Naive thymus-derived CD4-positive, alpha-beta T cell (primary cell): ENCODE measurements around the gene TOMM40L. TPM values are rescaled to one million over a fixed set of nuclear protein-coding genes. Genes with fewer than 3 reads are reported as not detected.

Experiments used
- ATAC-seq: fragments of 150-1000 bp; cut with Tn5 transposase; 2 replicates; pipeline ENCODE4 v1.10.0; 2021; ENCODE audit warnings: mild to moderate bottlenecking, moderate library complexity
- CTCF ChIA-PET: fragments of 350-600 bp; sonication (Branson Sonifier 250); formaldehyde crosslinking; loops from one replicate; lab custom pipeline; 2021; ENCODE audit warnings: antibody characterized with exemption; lab: Charles Lee
- POLR2A ChIA-PET: fragments of 350-600 bp; sonication (Branson Sonifier 250); formaldehyde crosslinking; loops from one replicate; lab custom pipeline; 2021; ENCODE audit warnings: antibody characterized with exemption, inconsistent platforms; lab: Charles Lee
- DNase-seq, 9 donors: peaks; one replicate each; pipeline versions ENCODE4 v3.0.0 to v3.0.0-alpha.2; 2020 to 2022; ENCODE audit warnings: mixed read lengths in 1 of 9
- H3K27ac ChIP-seq: one replicate; pipeline ENCODE4 v1.7.0; 2013; ENCODE audit warnings: mild to moderate bottlenecking, low read depth, low read length, moderate library complexity
- H3K27me3 ChIP-seq, 2 donors: one replicate each; pipeline ENCODE4 v1.7.0; 2013; ENCODE audit warnings: low read length in 2 of 2, mild to moderate bottlenecking in 2 of 2, moderate library complexity in 2 of 2; ENCODE audit not compliant: control insufficient read depth in 2 of 2, insufficient read depth in 2 of 2
- H3K36me3 ChIP-seq, 3 experiments: 1 replicate in 2 of 3; 2 replicates in 1 of 3; pipeline ENCODE4 v1.7.0; 2013; ENCODE audit warnings: low read length in 3 of 3, mild to moderate bottlenecking in 3 of 3, moderate library complexity in 1 of 3; ENCODE audit not compliant: insufficient read depth in 3 of 3, control insufficient read depth in 2 of 3
- H3K4me1 ChIP-seq, 2 donors: one replicate each; pipeline ENCODE4 v1.7.0; 2013; ENCODE audit warnings: low read length in 2 of 2, mild to moderate bottlenecking in 2 of 2, moderate library complexity in 1 of 2; ENCODE audit not compliant: control insufficient read depth in 2 of 2, insufficient read depth in 2 of 2
- H3K4me3 ChIP-seq: 2 replicates; pipeline ENCODE4 v1.7.0; 2013; ENCODE audit warnings: mild to moderate bottlenecking, low read length
- H3K9me3 ChIP-seq, 3 experiments: 1 replicate in 2 of 3; 2 replicates in 1 of 3; pipeline ENCODE4 v1.7.0; 2013; ENCODE audit warnings: low read length in 3 of 3; ENCODE audit not compliant: control insufficient read depth in 2 of 3
- H3K27ac Mint-ChIP-seq, 9 donors: one replicate each; pipeline ENCODE4 v1.8.0; 2020 to 2022; ENCODE audit warnings: mixed read lengths in 9 of 9, mild to moderate bottlenecking in 8 of 9, moderate library complexity in 5 of 9, inconsistent platforms in 2 of 9
- H3K27me3 Mint-ChIP-seq, 5 donors: one replicate each; pipeline ENCODE4 v1.8.0; 2021 to 2022; ENCODE audit warnings: mixed read lengths in 5 of 5, mild to moderate bottlenecking in 1 of 5
- H3K36me3 Mint-ChIP-seq, 5 donors: one replicate each; pipeline ENCODE4 v1.8.0; 2020 to 2022; ENCODE audit warnings: mixed read lengths in 5 of 5, mild to moderate bottlenecking in 3 of 5, inconsistent platforms in 1 of 5
- H3K4me1 Mint-ChIP-seq, 7 donors: one replicate each; pipeline ENCODE4 v1.8.0; 2020 to 2022; ENCODE audit warnings: mixed read lengths in 7 of 7, mild to moderate bottlenecking in 3 of 7, inconsistent platforms in 1 of 7
- H3K4me3 Mint-ChIP-seq, 10 donors: one replicate each; pipeline ENCODE4 v1.8.0; 2020 to 2022; ENCODE audit warnings: mild to moderate bottlenecking in 10 of 10, mixed read lengths in 10 of 10, moderate library complexity in 6 of 10, inconsistent platforms in 2 of 10
- H3K9me3 Mint-ChIP-seq, 11 donors: one replicate each; pipeline ENCODE4 v1.8.0; 2020 to 2022; ENCODE audit warnings: mixed read lengths in 11 of 11, mild to moderate bottlenecking in 4 of 11, inconsistent platforms in 1 of 11, moderate library complexity in 1 of 11
- intact Hi-C, 2 donors: fragments of 100-400 bp; cut with micrococcal nuclease; formaldehyde crosslinking; loops; one replicate each; pipeline ENCODE4 v1.15.1; 2023
- polyA plus RNA-seq, 2 donors: library from polyadenylated mRNA; unstranded; fragments of 300-500 nt; fragmentation: Illumina TruSeq; gene quantifications; one replicate each; pipeline ENCODE4 v1.2.3, GENCODE V29; 2021
- total RNA-seq, 6 experiments: library from RNA in 5 of 6; stranded (reverse) in 5 of 6; gene quantifications; 1 replicate in 5 of 6; 2 replicates in 1 of 6; pipeline ENCODE4 v1.2.3 and lab custom pipeline; 2021 to 2026

Gene TOMM40L
- total and polyA plus RNA-seq, 7 experiments from 2014 or later = 6.0 to 24.3 (median 10.1) TPM

DNA sequence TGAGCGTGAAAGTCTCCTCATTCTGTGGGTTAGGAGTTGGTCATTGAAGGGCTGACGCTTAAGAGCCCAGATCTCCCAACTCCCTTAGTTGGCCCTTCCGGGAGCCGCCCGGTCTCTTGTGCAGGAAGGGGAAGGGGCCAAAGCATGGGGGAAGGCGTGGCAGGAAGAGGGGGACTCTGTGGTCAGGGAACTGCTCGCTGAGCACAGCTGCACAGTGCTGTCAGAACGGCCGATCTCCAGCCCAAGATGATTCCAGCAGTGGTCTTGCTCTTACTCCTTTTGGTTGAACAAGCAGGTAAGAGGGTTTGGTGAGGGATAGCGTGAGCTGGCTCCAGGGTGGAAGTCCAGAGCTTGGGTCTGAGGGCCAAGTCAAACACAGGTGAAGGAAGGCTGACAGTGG, 10.8 kb upstream of the TOMM40L start, which contains the start of gene FCER1G:
TSS of gene FCER1G (plus strand) at position 220 of the 400 bp plus-strand sequence. CDS start at position 247, 27 bp downstream.
- Histone ChIP-seq H3K36me3 (peaks cover 19 to 48% (median 22%) of the 10 kb centered on the region in 3 experiments), H3K27ac (no peak within 1 kb of the TSS), H3K27me3 (no peaks in the 10 kb centered on the region), H3K4me1 (peaks cover 0 to 39% of the 10 kb centered on the region in 2 donors), H3K4me3 (no peak within 1 kb of the TSS), H3K9me3 (no peaks in the 10 kb centered on the region)
- no peaks in the 10 kb centered on the region for H3K9me3 Mint-ChIP-seq
- intact Hi-C loops = no loop called here
- ATAC-seq (peak; percentile 51), DNase-seq (no peak)
- H3K4me1 Mint-ChIP-seq = peaks cover 32 to 61% (median 50%) of the 10 kb centered on the region in 7 donors
- POLR2A ChIA-PET = interaction anchor here (0.8 to 16.8 kb wide), 4 partner anchors 9 to 585 kb away, joined by 3 to 508 read pairs (median 11); partner anchors contain the start of genes ADAMTS4, NDUFS2 and TOMM40L
- peaks cover 8 to 37% (median 25%) of the 10 kb centered on the region in 5 donors for H3K36me3 Mint-ChIP-seq
- H3K27ac Mint-ChIP-seq = peak within 1 kb of the TSS; percentile 63 to 99 (median 78)
- H3K4me3 Mint-ChIP-seq = peak within 1 kb of the TSS in 7 of 10 donors; percentile 18 to 83 (median 44)
- H3K27me3 Mint-ChIP-seq = no peaks in the 10 kb centered on the region
- CTCF ChIA-PET = interaction anchor here (0.8 to 2.7 kb wide), 2 partner anchors 10 to 76 kb away, joined by 7 to 24 read pairs; partner anchors contain the start of gene TOMM40L

DNA sequence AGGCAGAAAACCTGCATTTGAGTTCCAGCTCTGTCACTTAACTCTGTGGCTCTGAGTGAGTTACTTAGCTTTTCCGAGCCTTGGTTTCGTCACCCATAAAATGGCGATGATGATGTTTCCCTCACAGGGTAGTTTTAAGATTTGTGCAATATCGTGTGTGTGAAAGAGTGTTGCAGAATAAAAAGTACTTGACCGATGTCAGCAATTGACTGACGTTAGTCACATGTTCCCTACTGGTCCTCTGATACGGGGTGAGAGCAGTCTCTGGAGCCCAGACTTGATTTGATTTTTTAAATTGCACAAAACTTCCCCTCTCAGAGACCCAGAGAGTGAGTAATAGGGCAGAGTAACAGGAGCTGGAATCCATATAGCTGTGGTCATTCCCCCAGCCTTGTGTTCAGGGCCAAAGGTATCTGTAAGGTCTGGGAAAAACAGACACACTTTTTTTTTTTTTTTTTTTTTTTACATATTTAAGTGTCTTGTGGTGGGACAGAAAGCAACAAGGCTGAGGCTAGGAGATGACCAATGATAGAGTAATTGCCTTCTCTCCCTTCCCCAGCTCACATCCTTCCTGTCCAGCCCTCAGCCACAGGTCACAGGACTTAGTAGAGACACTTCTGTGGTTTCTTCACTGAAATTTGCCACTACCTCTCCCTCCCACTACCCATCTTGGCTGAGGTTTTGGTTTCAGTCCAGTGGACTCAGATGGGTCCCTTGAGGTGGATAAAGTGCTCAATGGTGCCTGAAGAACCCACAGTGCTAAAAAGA, 8.7 kb upstream of the TOMM40L start:
- intact Hi-C loops = no loop called here
- Mint-ChIP-seq H3K4me1 (peaks cover 31 to 64% (median 54%) of the 10 kb centered on the region in 7 donors), H3K4me3 (peak overlapping the region in 7 of 10 donors; percentile 8 to 73 (median 67)), H3K36me3 (peaks cover 3 to 24% (median 18%) of the 10 kb centered on the region in 5 donors), H3K27me3 (no peaks in the 10 kb centered on the region), H3K27ac (peak overlapping the region; percentile 51 to 99 (median 91)), H3K9me3 (no peaks in the 10 kb centered on the region)
- no peak for DNase-seq
- no peaks in the 10 kb centered on the region for H3K27me3 ChIP-seq
- H3K36me3 ChIP-seq = peaks cover 3 to 28% (median 9%) of the 10 kb centered on the region in 3 experiments
- CTCF ChIA-PET = interaction anchor here (0.7 to 3.8 kb wide), 7 partner anchors 8 to 97 kb away, joined by 3 to 24 read pairs (median 4); partner anchors contain the start of genes PPOX, SDHC and TOMM40L
- POLR2A ChIA-PET = interaction anchor here (0.8 to 16.8 kb wide), 7 partner anchors 9 to 172 kb away, joined by 3 to 508 read pairs (median 8); partner anchors contain the start of genes ADAMTS4, NDUFS2, SDHC and TOMM40L
- no peaks in the 10 kb centered on the region for H3K9me3 ChIP-seq
- peak overlapping the region; percentile 52 for H3K27ac ChIP-seq
- no peak overlapping the region for H3K4me3 ChIP-seq
- ATAC-seq = peak; percentile 82
- peaks cover 0 to 45% of the 10 kb centered on the region in 2 donors for H3K4me1 ChIP-seq

- Mint-ChIP-seq H3K27ac (peak overlapping the region; percentile 64 to 99 (median 91)), H3K4me3 (peak overlapping the region in 6 of 10 donors; percentile 21 to 72 (median 66)), H3K36me3 (peaks cover 3 to 22% (median 16%) of the 10 kb centered on the region in 5 donors), H3K9me3 (no peaks in the 10 kb centered on the region), H3K27me3 (no peaks in the 10 kb centered on the region), H3K4me1 (peaks cover 31 to 66% (median 55%) of the 10 kb centered on the region in 7 donors)
- H3K4me3 ChIP-seq = no peak overlapping the region
- ATAC-seq (no peak), DNase-seq (no peak)
- POLR2A ChIA-PET = interaction anchor here (1.1 to 16.8 kb wide), 5 partner anchors 8 to 96 kb away, joined by 3 to 508 read pairs (median 16); partner anchors contain the start of genes ADAMTS4, NDUFS2, SDHC and TOMM40L
- CTCF ChIA-PET = interaction anchor here (0.7 to 3.8 kb wide), 4 partner anchors 11 to 97 kb away, joined by 3 to 19 read pairs (median 4); partner anchors contain the start of gene SDHC
- H3K4me1 ChIP-seq = peaks cover 0 to 45% of the 10 kb centered on the region in 2 donors
- no peaks in the 10 kb centered on the region for H3K27me3 ChIP-seq
- H3K9me3 ChIP-seq = no peaks in the 10 kb centered on the region
- peaks cover 0 to 21% (median 9%) of the 10 kb centered on the region in 3 experiments for H3K36me3 ChIP-seq
- intact Hi-C loops = no loop called here
- H3K27ac ChIP-seq = peak overlapping the region; percentile 52
Measured at GRCh38 chr1:161217831-161218230, 8.0 kb upstream of the TOMM40L start.

DNA sequence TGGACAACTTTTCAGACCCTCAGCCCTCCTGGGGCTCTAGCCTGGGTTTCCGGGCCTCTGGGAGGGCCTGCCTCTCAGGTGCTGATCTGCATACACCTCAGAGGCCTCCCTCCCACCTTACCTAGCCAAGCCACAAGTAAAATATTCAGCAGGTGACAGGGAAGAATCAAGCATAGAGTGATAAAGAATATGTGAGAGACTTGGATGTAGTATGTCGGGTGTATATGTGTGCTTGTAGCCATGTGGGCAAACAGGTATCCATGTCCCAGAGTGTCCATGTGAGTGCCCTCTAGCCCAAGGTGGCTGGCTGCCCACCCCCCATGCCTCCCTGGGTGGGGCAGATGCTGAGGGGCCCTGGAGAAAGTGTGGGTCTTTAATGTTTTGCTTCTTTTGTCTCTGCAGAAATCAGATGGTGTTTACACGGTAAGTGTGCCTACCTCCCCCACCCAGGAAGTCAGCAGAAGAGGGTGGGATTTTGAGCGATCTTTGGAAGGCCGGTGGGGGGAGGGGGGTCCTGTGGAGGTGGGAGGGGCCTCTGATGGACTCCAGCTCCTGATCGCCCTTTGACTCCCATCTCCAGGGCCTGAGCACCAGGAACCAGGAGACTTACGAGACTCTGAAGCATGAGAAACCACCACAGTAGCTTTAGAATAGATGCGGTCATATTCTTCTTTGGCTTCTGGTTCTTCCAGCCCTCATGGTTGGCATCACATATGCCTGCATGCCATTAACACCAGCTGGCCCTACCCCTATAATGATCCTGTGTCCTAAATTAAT, 7.4 kb upstream of the TOMM40L start:
- H3K4me3 ChIP-seq = peak overlapping the region; percentile 19
- ATAC-seq = no peak
- peaks cover 31 to 69% (median 60%) of the 10 kb centered on the region in 7 donors for H3K4me1 Mint-ChIP-seq

GRCh38 chr1:161219078-161219892, 6.6 kb upstream of the TOMM40L start:
- H3K36me3 ChIP-seq = peaks cover 0 to 6% (median 0%) of the 10 kb centered on the region in 3 experiments
- H3K4me1 Mint-ChIP-seq = peaks cover 31 to 76% (median 68%) of the 10 kb centered on the region in 7 donors

More for the DNA sequence above, 7.4 kb upstream of the TOMM40L start:
- Histone ChIP-seq H3K4me1 (peaks cover 0 to 45% of the 10 kb centered on the region in 2 donors), H3K27ac (peak overlapping the region; percentile 52), H3K36me3 (peaks cover 0 to 14% (median 4%) of the 10 kb centered on the region in 3 experiments), H3K27me3 (no peaks in the 10 kb centered on the region), H3K9me3 (no peaks in the 10 kb centered on the region)
- peaks cover 0 to 15% (median 10%) of the 10 kb centered on the region in 5 donors for H3K36me3 Mint-ChIP-seq
- peak overlapping the region in 9 of 10 donors; percentile 21 to 72 (median 65) for H3K4me3 Mint-ChIP-seq
- H3K9me3 Mint-ChIP-seq = no peaks in the 10 kb centered on the region
- CTCF ChIA-PET = interaction anchor here (1.1 to 3.8 kb wide), 9 partner anchors 8 to 164 kb away, joined by 3 to 19 read pairs (median 5); partner anchors contain the start of gene NDUFS2
- intact Hi-C loops = no loop called here
- DNase-seq = peak in 3 of 9 donors; percentile 16 to 29 (median 27)
- POLR2A ChIA-PET = interaction anchor here (1.0 to 16.8 kb wide), 7 partner anchors 8 to 171 kb away, joined by 3 to 508 read pairs (median 8); partner anchors contain the start of genes ADAMTS4, NDUFS2 and TOMM40L
- no peaks in the 10 kb centered on the region for H3K27me3 Mint-ChIP-seq
- H3K27ac Mint-ChIP-seq = peak overlapping the region; percentile 64 to 99 (median 91)

More at GRCh38 chr1:161219078-161219892, 6.6 kb upstream of the TOMM40L start:
- intact Hi-C loops = no loop called here
- Mint-ChIP-seq H3K27me3 (no peaks in the 10 kb centered on the region), H3K27ac (peak overlapping the region in 8 of 9 donors; percentile 85 to 99 (median 92)), H3K9me3 (no peaks in the 10 kb centered on the region), H3K36me3 (peaks cover 0 to 8% (median 3%) of the 10 kb centered on the region in 5 donors), H3K4me3 (peak overlapping the region in 8 of 10 donors; percentile 8 to 70 (median 64))
- Histone ChIP-seq H3K4me1 (peaks cover 0 to 45% of the 10 kb centered on the region in 2 donors), H3K4me3 (no peak overlapping the region), H3K27ac (peak overlapping the region; percentile 52), H3K27me3 (no peaks in the 10 kb centered on the region), H3K9me3 (no peaks in the 10 kb centered on the region)
- ChIA-PET CTCF (interaction anchor here (0.6 to 3.8 kb wide), 14 partner anchors 9 to 506 kb away, joined by 3 to 19 read pairs (median 4); partner anchors contain the start of gene NDUFS2), POLR2A (interaction anchor here (0.5 to 16.8 kb wide), 7 partner anchors 20 to 188 kb away, joined by 3 to 508 read pairs (median 6); partner anchors contain the start of genes ADAMTS4 and NDUFS2)
- no peak for DNase-seq
- ATAC-seq = no peak
